ENCODE results near the gene DLEU7.

The DLEU7 gene

DNA sequence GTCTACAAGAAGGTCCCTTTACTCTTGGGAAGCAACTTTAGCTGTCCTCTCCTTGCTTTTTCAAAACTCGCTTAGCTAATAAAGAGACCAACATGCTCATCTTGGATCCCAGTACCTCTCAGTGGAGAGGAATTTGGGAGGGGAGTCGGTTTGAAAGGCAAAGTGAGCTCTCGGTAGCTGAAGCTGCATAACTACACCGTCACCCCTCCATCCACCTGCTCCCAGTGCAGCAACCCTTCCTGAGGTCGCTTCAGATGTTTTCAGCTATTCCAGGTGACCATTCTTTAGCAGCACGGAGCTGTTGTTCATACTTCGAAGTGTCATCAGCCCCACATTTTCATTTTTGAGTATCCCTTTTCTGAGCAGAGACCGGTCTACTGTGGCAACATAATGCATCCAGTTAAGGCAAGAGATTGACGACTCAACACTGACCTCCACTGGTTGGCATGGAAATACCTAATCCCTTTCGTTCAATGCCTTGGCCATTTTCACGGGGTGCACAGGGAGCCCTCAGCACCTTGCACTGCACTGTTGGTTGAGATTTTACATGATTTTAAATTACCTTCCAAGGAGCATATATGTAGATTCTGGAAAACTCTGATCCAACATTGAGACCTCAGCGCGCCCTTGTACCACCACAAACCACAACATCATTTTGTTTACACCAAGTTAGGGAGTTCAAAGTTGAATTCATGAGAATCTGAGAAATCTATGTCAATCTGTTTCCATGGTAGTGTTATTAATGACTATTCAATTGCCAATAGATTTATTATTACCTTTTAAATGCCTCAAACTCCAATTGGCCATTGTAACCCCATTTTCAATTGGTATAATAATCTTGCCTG, 42.2 kb downstream of the DLEU7 start:
- no peak overlapping the region for H3K4me3 ChIP-seq (ENCODE audit: low read depth, low read length)
- ChIA-PET POLR2A (no interaction called here), CTCF (interaction anchor here (0.5 to 1.7 kb wide), 13 partner anchors 9 to 825 kb away, joined by 3 to 11 read pairs (median 3); no protein-coding TSS in a partner anchor)
- H3K4me1 ChIP-seq (ENCODE audit: control insufficient read depth, insufficient read depth, low read length), result no peaks in the 10 kb centered on the region
- no peak overlapping the region for H3K27ac ChIP-seq (ENCODE audit: extremely low read depth, low read depth, low read length)
- no peaks in the 10 kb centered on the region for H3K9me3 ChIP-seq (ENCODE audit: control insufficient read depth, insufficient read depth, low read depth, low read length)
- H3K36me3 ChIP-seq (ENCODE audit: control insufficient read depth in 2 of 2, insufficient read depth in 1 of 2, low read length in 2 of 2), result no peaks in the 10 kb centered on the region
- TF ChIP-seq MEIS1 (CRISPR knock-in tag; IDR thresholded peaks at IDR 0.05; ENCODE audit: borderline replicate concordance) (no peak), ZNF501 (tag by site-specific recombination; IDR thresholded peaks at IDR 0.05) (no peak), ZNF560 (tag by site-specific recombination; IDR thresholded peaks at IDR 0.05; ENCODE audit: borderline replicate concordance) (no peak), ZNF426 (tag by site-specific recombination; IDR thresholded peaks at IDR 0.05) (no peak), ZNF670 (tag by site-specific recombination; IDR thresholded peaks at IDR 0.05; ENCODE audit: low read depth) (no peak), ZNF214 (tag by site-specific recombination; IDR thresholded peaks at IDR 0.05; ENCODE audit: borderline replicate concordance) (no peak), ZBTB8A (tag by site-specific recombination; IDR thresholded peaks at IDR 0.05) (peak; percentile 26; the same call in 1 of the 2 replicates), ZNF2 (tag by site-specific recombination; IDR thresholded peaks at IDR 0.05) (peak; percentile 64; the same call in 1 of the 2 replicates), ZNF660 (tag by site-specific recombination; IDR thresholded peaks at IDR 0.05) (peak; percentile 51; the same call in 1 of the 2 replicates), ZBTB48 (tag by site-specific recombination; IDR thresholded peaks at IDR 0.05) (no peak), ZEB2 (tag by site-specific recombination; IDR thresholded peaks at IDR 0.05) (0 out of 2 replicates have a peak, but pooled peaks have one; percentile 18), ZNF792 (tag by site-specific recombination; IDR thresholded peaks at IDR 0.05) (no peak), ZNF548 (tag by site-specific recombination; IDR thresholded peaks at IDR 0.05) (no peak), ZNF768 (tag by site-specific recombination; IDR thresholded peaks at IDR 0.05) (no peak), ZNF146 (tag by site-specific recombination; IDR thresholded peaks at IDR 0.05) (no peak), ZNF266 (tag by site-specific recombination; IDR thresholded peaks at IDR 0.05; ENCODE audit: low read depth) (no peak), ZNF654 (tag by site-specific recombination; IDR thresholded peaks at IDR 0.05; ENCODE audit: low read depth) (peak; percentile 82), ZSCAN23 (tag by site-specific recombination; IDR thresholded peaks at IDR 0.05) (no peak), ZSCAN30 (tag by site-specific recombination; IDR thresholded peaks at IDR 0.05) (peak; percentile 77; the same call in 1 of the 2 replicates), ZNF621 (tag by site-specific recombination; IDR thresholded peaks at IDR 0.05) (no peak), ZNF514 (tag by site-specific recombination; IDR thresholded peaks at IDR 0.05) (no peak), KLF10 (tag by site-specific recombination; IDR thresholded peaks at IDR 0.05) (no peak), ZNF140 (tag by site-specific recombination; IDR thresholded peaks at IDR 0.05) (no peak), SALL2 (tag by site-specific recombination; IDR thresholded peaks at IDR 0.05; ENCODE audit: borderline replicate concordance) (no peak), ZNF585B (tag by site-specific recombination; IDR thresholded peaks at IDR 0.05) (no peak), ZNF121 (tag by site-specific recombination; IDR thresholded peaks at IDR 0.05) (no peak)
- TF ChIP-seq, protein P1, sequence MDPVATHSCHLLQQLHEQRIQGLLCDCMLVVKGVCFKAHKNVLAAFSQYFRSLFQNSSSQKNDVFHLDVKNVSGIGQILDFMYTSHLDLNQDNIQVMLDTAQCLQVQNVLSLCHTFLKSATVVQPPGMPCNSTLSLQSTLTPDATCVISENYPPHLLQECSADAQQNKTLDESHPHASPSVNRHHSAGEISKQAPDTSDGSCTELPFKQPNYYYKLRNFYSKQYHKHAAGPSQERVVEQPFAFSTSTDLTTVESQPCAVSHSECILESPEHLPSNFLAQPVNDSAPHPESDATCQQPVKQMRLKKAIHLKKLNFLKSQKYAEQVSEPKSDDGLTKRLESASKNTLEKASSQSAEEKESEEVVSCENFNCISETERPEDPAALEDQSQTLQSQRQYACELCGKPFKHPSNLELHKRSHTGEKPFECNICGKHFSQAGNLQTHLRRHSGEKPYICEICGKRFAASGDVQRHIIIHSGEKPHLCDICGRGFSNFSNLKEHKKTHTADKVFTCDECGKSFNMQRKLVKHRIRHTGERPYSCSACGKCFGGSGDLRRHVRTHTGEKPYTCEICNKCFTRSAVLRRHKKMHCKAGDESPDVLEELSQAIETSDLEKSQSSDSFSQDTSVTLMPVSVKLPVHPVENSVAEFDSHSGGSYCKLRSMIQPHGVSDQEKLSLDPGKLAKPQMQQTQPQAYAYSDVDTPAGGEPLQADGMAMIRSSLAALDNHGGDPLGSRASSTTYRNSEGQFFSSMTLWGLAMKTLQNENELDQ (tag by site-specific recombination; IDR thresholded peaks at IDR 0.05; ENCODE audit: low read depth), result no peak
- TF ChIP-seq, protein P2, sequence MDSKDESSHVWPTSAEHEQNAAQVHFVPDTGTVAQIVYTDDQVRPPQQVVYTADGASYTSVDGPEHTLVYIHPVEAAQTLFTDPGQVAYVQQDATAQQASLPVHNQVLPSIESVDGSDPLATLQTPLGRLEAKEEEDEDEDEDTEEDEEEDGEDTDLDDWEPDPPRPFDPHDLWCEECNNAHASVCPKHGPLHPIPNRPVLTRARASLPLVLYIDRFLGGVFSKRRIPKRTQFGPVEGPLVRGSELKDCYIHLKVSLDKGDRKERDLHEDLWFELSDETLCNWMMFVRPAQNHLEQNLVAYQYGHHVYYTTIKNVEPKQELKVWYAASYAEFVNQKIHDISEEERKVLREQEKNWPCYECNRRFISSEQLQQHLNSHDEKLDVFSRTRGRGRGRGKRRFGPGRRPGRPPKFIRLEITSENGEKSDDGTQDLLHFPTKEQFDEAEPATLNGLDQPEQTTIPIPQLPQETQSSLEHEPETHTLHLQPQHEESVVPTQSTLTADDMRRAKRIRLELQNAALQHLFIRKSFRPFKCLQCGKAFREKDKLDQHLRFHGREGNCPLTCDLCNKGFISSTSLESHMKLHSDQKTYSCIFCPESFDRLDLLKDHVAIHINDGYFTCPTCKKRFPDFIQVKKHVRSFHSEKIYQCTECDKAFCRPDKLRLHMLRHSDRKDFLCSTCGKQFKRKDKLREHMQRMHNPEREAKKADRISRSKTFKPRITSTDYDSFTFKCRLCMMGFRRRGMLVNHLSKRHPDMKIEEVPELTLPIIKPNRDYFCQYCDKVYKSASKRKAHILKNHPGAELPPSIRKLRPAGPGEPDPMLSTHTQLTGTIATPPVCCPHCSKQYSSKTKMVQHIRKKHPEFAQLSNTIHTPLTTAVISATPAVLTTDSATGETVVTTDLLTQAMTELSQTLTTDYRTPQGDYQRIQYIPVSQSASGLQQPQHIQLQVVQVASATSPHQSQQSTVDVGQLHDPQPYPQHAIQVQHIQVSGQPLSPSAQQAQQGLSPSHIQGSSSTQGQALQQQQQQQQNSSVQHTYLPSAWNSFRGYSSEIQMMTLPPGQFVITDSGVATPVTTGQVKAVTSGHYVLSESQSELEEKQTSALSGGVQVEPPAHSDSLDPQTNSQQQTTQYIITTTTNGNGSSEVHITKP (tag by site-specific recombination; IDR thresholded peaks at IDR 0.05), result peak; percentile 87
- TF ChIP-seq, protein P3, sequence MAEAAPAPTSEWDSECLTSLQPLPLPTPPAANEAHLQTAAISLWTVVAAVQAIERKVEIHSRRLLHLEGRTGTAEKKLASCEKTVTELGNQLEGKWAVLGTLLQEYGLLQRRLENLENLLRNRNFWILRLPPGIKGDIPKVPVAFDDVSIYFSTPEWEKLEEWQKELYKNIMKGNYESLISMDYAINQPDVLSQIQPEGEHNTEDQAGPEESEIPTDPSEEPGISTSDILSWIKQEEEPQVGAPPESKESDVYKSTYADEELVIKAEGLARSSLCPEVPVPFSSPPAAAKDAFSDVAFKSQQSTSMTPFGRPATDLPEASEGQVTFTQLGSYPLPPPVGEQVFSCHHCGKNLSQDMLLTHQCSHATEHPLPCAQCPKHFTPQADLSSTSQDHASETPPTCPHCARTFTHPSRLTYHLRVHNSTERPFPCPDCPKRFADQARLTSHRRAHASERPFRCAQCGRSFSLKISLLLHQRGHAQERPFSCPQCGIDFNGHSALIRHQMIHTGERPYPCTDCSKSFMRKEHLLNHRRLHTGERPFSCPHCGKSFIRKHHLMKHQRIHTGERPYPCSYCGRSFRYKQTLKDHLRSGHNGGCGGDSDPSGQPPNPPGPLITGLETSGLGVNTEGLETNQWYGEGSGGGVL (tag by site-specific recombination; IDR thresholded peaks at IDR 0.05), result no peak
- TF ChIP-seq, protein P4, sequence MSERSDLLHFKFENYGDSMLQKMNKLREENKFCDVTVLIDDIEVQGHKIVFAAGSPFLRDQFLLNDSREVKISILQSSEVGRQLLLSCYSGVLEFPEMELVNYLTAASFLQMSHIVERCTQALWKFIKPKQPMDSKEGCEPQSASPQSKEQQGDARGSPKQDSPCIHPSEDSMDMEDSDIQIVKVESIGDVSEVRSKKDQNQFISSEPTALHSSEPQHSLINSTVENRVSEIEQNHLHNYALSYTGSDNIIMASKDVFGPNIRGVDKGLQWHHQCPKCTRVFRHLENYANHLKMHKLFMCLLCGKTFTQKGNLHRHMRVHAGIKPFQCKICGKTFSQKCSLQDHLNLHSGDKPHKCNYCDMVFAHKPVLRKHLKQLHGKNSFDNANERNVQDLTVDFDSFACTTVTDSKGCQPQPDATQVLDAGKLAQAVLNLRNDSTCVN (tag by site-specific recombination; optimal IDR thresholded peaks at IDR 0.05), result no peak
